ENCODE results near the gene HARBI1.

DNA sequence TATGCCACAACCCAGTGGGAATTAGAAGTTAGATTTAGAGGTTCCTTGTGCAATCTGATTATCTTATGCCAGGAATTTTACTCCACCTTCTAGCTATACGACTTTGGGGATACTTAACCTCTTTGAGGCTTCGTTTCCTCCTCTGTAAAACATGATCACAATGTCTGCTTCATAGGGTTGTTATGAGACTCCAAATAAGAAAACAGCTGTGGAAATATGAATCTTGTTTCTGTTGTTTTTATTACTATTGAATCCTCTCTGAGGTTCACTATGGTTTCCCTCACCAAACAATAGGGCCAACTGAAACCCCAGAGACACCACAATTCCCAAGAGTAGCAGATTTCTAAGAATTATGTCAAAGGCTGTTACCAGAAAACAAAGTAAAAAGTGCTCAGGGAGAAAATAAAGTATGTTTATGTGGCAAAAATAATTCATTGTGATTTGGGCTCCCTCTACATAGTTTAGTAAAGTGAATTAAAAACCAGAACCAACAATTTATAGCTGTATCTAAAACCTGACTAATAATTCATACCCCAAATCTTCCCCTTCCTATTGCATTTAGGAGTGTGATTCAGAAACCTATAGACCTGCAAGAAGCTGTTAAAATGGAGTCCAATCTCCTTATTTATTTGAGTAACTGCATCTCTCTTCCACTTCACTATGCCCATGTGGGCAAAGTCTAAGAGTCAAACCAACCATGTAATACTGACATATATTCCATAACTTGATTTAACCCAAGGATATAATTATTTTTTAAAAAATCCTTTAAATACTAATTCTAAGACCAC is 61.6 kb downstream of the HARBI1 start:
- TF ChIP-seq, protein P1, sequence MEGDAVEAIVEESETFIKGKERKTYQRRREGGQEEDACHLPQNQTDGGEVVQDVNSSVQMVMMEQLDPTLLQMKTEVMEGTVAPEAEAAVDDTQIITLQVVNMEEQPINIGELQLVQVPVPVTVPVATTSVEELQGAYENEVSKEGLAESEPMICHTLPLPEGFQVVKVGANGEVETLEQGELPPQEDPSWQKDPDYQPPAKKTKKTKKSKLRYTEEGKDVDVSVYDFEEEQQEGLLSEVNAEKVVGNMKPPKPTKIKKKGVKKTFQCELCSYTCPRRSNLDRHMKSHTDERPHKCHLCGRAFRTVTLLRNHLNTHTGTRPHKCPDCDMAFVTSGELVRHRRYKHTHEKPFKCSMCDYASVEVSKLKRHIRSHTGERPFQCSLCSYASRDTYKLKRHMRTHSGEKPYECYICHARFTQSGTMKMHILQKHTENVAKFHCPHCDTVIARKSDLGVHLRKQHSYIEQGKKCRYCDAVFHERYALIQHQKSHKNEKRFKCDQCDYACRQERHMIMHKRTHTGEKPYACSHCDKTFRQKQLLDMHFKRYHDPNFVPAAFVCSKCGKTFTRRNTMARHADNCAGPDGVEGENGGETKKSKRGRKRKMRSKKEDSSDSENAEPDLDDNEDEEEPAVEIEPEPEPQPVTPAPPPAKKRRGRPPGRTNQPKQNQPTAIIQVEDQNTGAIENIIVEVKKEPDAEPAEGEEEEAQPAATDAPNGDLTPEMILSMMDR (IDR thresholded peaks at IDR 0.05; ENCODE audit: poor library complexity), result no peak
- TF ChIP-seq EZH2 (IDR thresholded peaks at IDR 0.05; ENCODE audit: borderline replicate concordance) (no peak), EZH2phosphoT487 (IDR thresholded peaks at IDR 0.05; ENCODE audit: low read depth, severe bottlenecking, unreplicated experiment) (no peak)
